Activated CD4-positive, alpha-beta memory T cell treated with anti-CD3 and anti-CD28 coated beads, Interleukin-2, amount 10 ng/mL, durations not matched to agents 7 days and 5 days (primary cell): ENCODE data around the gene ABAT. TPM values are rescaled to one million over a fixed set of nuclear protein-coding genes. Genes with fewer than 3 reads are reported as not detected.
A peak's percentile ranks its signal among the peaks of the same experiment; 100 is the strongest.

Source experiments
- CTCF ChIA-PET: fragments of 350-600 bp; sonication (Branson Sonifier 250); formaldehyde crosslinking; loops from one replicate; lab custom pipeline; 2021; ENCODE audit warnings: antibody characterized with exemption, inconsistent platforms; lab: Charles Lee
- POLR2A ChIA-PET: fragments of 350-600 bp; sonication (Branson Sonifier 250); formaldehyde crosslinking; loops from one replicate; lab custom pipeline; 2021; ENCODE audit warnings: antibody characterized with exemption; lab: Charles Lee
- DNase-seq: peaks from one replicate; pipeline ENCODE4 v3.0.0-alpha.2; 2020
- H3K27ac Mint-ChIP-seq: one replicate; pipeline ENCODE4 v1.8.0; 2021; ENCODE audit warnings: mild to moderate bottlenecking, mixed read lengths
- H3K27me3 Mint-ChIP-seq: one replicate; pipeline ENCODE4 v1.8.0; 2021; ENCODE audit warnings: mixed read lengths
- H3K36me3 Mint-ChIP-seq: one replicate; pipeline ENCODE4 v1.8.0; 2021; ENCODE audit warnings: low read depth, mixed read lengths
- H3K4me1 Mint-ChIP-seq: one replicate; pipeline ENCODE4 v1.8.0; 2021; ENCODE audit warnings: mixed read lengths
- H3K4me3 Mint-ChIP-seq: one replicate; pipeline ENCODE4 v1.8.0; 2021; ENCODE audit warnings: mild to moderate bottlenecking, mixed read lengths
- H3K9me3 Mint-ChIP-seq: one replicate; pipeline ENCODE4 v1.8.0; 2021; ENCODE audit warnings: mixed read lengths
- total RNA-seq, 2 experiments: library from RNA; stranded (reverse); gene quantifications; one replicate each; pipeline ENCODE4 v1.2.3, GENCODE V29; 2021

Gene ABAT
- total RNA-seq, 2 experiments from 2014 or later, result 5.5 to 5.9 TPM

- Mint-ChIP-seq H3K9me3 (no peaks in the 10 kb centered on the region), H3K4me1 (no peaks in the 10 kb centered on the region), H3K27me3 (no peaks in the 10 kb centered on the region), H3K36me3 (no peaks in the 10 kb centered on the region), H3K4me3 (no peak overlapping the region), H3K27ac (no peak overlapping the region)
- POLR2A ChIA-PET, result no interaction called here
- peak; percentile 64 for DNase-seq
- CTCF ChIA-PET, result interaction anchor here (0.7 to 4.8 kb wide), 5 partner anchors 22 to 449 kb away, joined by 3 to 24 read pairs (median 3); no protein-coding TSS in a partner anchor
Measured at GRCh38 chr16:8660841-8661301, 13.5 kb upstream of the ABAT start.

GRCh38 chr16:8661703-8662102 is 12.7 kb upstream of the ABAT start:
- Mint-ChIP-seq H3K27ac (no peak overlapping the region), H3K4me1 (no peaks in the 10 kb centered on the region), H3K9me3 (no peaks in the 10 kb centered on the region), H3K27me3 (no peaks in the 10 kb centered on the region), H3K36me3 (no peaks in the 10 kb centered on the region), H3K4me3 (no peak overlapping the region)
- ChIA-PET CTCF (interaction anchor here (1.1 to 4.8 kb wide), 4 partner anchors 23 to 275 kb away, joined by 3 to 24 read pairs (median 8); no protein-coding TSS in a partner anchor), POLR2A (interaction anchor here (1.5 kb wide), 1 partner anchor 11 kb away, joined by 4 read pairs; no protein-coding TSS in a partner anchor)
- DNase-seq, result no peak

DNA sequence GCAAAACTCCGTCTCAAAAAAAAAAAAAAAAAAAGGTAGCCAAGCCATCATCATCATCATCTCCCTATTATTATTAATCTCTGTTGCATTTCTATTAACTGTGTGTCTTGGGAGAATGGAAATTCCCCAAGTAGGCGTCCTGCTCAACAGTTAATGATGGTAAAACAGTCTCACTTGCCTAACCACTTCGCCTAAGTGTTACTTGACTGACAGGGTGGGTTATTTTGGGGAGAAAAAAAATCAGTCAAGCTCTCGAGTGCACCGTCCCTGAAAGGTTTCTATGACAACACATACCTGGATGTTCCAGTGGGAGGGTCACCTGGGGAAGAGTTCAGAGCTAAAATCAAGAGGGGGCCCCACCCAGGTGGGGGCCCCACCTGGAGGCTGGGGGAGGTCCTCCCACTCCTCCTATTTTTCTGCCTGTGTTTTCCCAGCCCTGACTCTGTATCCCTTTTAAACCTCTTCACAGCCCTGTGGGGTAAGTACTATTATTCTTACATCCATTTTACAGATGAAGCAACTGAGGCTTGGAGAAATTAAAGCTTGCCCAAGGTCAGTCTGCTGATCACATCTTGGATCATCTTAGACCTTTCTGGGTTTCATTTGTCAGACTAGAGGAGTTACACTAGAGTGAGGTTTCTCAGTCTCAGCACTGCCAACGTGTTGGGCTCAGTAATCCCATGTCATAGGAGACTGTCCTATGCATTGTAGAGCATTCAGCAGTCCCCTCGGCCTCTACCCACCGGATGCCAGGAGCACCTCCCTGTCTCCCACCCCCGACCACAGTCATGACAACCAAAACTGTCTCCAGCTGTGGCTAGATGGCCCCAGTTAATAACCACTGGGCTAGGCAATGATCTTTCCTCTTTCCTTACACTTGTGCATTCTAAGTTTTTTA is 11.0 kb upstream of the ABAT start:
- DNase-seq, result no peak
- CTCF ChIA-PET, result interaction anchor here (1.8 to 4.8 kb wide), 2 partner anchors 9 to 217 kb away, joined by 4 to 24 read pairs; no protein-coding TSS in a partner anchor
- H3K4me1 Mint-ChIP-seq, result no peaks in the 10 kb centered on the region
- no peak overlapping the region for H3K4me3 Mint-ChIP-seq
- no peaks in the 10 kb centered on the region for H3K9me3 Mint-ChIP-seq
- POLR2A ChIA-PET, result interaction anchor here (1.5 kb wide), 1 partner anchor 9 kb away, joined by 4 read pairs; no protein-coding TSS in a partner anchor
- no peaks in the 10 kb centered on the region for H3K36me3 Mint-ChIP-seq
- H3K27me3 Mint-ChIP-seq, result no peaks in the 10 kb centered on the region
- no peak overlapping the region for H3K27ac Mint-ChIP-seq

GRCh38 chr16:8665529-8665928 is 8.9 kb upstream of the ABAT start:
- no peak for DNase-seq
- H3K4me1 Mint-ChIP-seq, result no peaks in the 10 kb centered on the region
- CTCF ChIA-PET, result interaction anchor here (1.7 kb wide), 1 partner anchor 9 kb away, joined by 7 read pairs; no protein-coding TSS in a partner anchor
- no peaks in the 10 kb centered on the region for H3K36me3 Mint-ChIP-seq
- H3K27ac Mint-ChIP-seq, result no peak overlapping the region
- POLR2A ChIA-PET, result no interaction called here
- H3K27me3 Mint-ChIP-seq, result no peaks in the 10 kb centered on the region
- H3K4me3 Mint-ChIP-seq, result no peak overlapping the region
- H3K9me3 Mint-ChIP-seq, result no peaks in the 10 kb centered on the region

DNA sequence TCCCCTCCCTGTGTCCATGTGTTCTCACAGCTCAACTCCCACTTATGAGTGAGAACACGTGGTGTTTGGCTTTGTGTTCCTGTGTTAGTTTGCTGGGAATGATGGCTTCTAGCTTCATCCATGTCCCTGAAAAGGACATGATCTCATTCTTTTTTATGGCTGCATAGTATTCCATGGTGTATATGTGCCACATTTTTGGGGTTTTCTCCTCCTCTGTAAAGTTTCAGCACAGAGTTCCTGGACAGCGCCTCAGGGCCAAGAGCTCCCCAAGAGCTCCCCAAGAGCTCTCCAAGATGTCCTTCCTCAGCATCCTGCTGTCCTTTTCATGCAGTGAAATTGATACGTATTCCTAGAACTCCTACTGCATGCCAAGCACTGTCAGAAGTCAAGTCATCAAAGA is 6.9 kb upstream of the ABAT start:
- CTCF ChIA-PET, result interaction anchor here (0.7 to 1.2 kb wide), 3 partner anchors 9 to 30 kb away, joined by 3 to 4 read pairs (median 3); no protein-coding TSS in a partner anchor
- DNase-seq, result no peak
- Mint-ChIP-seq H3K36me3 (no peaks in the 10 kb centered on the region), H3K4me3 (no peak overlapping the region), H3K27me3 (no peaks in the 10 kb centered on the region), H3K9me3 (no peaks in the 10 kb centered on the region), H3K4me1 (no peaks in the 10 kb centered on the region), H3K27ac (no peak overlapping the region)
- POLR2A ChIA-PET, result interaction anchor here (1.1 kb wide), 1 partner anchor 10 kb away, joined by 6 read pairs; no protein-coding TSS in a partner anchor

- CTCF ChIA-PET, result interaction anchor here (0.7 to 1.2 kb wide), 3 partner anchors 9 to 31 kb away, joined by 3 to 4 read pairs (median 3); no protein-coding TSS in a partner anchor
- no peak overlapping the region for H3K27ac Mint-ChIP-seq
- DNase-seq, result no peak
- no peak overlapping the region for H3K4me3 Mint-ChIP-seq
- H3K36me3 Mint-ChIP-seq, result no peaks in the 10 kb centered on the region
- H3K4me1 Mint-ChIP-seq, result no peaks in the 10 kb centered on the region
- no peaks in the 10 kb centered on the region for H3K9me3 Mint-ChIP-seq
- no peaks in the 10 kb centered on the region for H3K27me3 Mint-ChIP-seq
- POLR2A ChIA-PET, result interaction anchor here (0.9 to 1.2 kb wide), 3 partner anchors 9 to 201 kb away, joined by 3 to 6 read pairs (median 4); partner anchors contain the start of gene CARHSP1
Measured at GRCh38 chr16:8668113-8668512, 6.3 kb upstream of the ABAT start.

GRCh38 chr16:8669481-8669880 is 4.9 kb upstream of the ABAT start:
- ChIA-PET CTCF (no interaction called here), POLR2A (no interaction called here)
- Mint-ChIP-seq H3K9me3 (no peaks in the 10 kb centered on the region), H3K36me3 (no peaks in the 10 kb centered on the region), H3K4me3 (no peak overlapping the region), H3K27ac (no peak overlapping the region), H3K4me1 (peaks cover 5% of the 10 kb centered on the region), H3K27me3 (no peaks in the 10 kb centered on the region)
- no peak for DNase-seq

- Mint-ChIP-seq H3K4me1 (peaks cover 9% of the 10 kb centered on the region), H3K27ac (no peak overlapping the region), H3K36me3 (no peaks in the 10 kb centered on the region), H3K9me3 (no peaks in the 10 kb centered on the region), H3K4me3 (no peak overlapping the region), H3K27me3 (no peaks in the 10 kb centered on the region)
- ChIA-PET CTCF (no interaction called here), POLR2A (no interaction called here)
- no peak for DNase-seq
Measured at GRCh38 chr16:8670014-8670560, 4.3 kb upstream of the ABAT start.

DNA sequence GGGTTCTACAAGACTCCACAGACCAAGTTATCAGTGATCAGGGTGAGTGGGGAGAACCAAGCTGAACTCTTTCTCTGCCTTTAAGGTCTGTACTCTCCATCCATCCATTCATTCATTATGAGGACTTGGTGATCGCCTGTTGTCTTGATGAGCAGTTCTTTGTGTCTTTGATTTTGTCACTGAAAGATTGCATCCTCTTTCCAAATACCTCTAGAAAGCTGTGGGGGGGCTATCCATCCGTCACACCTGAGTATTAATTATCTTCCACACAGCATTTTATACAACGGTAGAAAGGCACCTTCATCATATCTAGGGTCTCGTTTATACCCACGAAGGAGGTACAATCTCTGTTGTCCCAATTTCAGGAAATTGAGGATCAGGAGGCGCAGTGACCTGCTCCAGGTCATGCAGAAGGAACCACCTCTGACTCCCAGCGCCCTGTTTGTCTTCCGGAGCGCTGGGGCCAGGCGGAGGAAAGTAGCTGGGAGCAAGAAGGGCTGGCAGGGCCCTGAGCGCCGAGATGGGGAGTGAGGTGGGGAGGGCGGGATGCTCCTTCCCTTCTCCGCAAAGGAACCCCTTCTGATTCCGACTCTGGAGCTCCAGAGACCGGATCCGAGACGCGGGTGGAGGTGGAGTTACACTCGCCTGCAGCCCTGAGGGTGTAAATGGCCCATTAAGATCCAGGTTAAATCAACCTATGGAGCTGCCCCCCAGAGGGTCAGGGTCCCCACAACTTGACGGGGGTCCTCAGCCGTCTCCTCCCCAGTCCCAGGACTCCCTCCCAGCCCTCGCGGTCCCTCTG is 605 bp upstream of the ABAT start:
- CTCF ChIA-PET, result interaction anchor here (0.6 to 1.7 kb wide), 3 partner anchors 107 to 206 kb away, joined by 3 to 6 read pairs (median 5); no protein-coding TSS in a partner anchor
- no peaks in the 10 kb centered on the region for H3K36me3 Mint-ChIP-seq
- H3K4me1 Mint-ChIP-seq, result peaks cover 20% of the 10 kb centered on the region
- H3K27me3 Mint-ChIP-seq, result no peaks in the 10 kb centered on the region
- H3K9me3 Mint-ChIP-seq, result no peaks in the 10 kb centered on the region
- no peak for DNase-seq
- POLR2A ChIA-PET, result interaction anchor here (0.8 to 3.9 kb wide), 4 partner anchors 51 to 195 kb away, joined by 3 to 12 read pairs (median 3); partner anchors contain the start of gene CARHSP1
- H3K4me3 Mint-ChIP-seq, result peak overlapping the region; percentile 76
- no peak overlapping the region for H3K27ac Mint-ChIP-seq

DNA sequence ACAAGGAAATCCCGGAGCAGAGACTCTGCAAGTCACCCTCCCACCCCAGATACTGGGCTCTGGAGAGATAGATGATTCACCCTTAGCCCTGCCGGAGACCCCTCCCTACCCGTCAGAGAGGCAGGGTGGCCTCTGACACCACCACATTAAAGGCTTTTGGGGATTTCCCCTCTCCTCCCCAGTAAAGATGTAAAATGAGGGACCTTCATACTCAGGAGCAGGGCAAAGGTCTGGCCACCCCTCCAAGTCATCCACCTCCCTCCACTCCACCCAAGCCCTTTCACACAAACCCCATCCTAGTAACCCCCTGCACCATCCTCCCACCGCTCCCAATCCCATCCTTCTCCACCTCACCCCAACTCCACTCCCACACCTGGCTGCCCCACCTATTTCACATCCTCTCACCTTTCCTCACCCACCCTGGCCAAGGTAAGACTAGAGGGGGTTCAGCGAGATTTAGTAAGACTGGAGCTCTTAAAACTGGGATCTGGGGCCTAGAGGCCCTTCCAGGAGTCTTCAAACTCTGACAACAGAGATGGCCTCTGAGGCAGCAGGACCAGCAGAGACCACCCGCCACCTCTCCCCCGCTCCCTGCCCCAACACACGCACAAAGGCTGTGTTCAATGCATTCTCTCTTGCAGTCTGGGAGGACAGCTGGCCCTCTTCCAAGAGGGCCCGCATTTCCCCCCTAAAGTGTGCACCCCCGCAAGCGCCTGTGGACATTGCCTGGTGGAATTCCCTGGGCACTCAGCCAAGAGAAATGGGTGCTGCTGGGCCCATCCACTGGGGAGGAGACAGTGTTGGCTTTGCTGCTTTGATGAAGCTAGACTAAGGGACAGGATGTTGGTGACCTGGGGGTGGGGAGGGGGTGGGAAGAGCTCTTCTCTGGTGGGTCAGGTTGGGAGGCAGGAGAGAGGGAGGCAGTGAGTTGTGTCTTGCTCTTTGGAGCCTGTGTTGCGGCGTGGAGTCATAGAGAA is 1.1 kb downstream of the ABAT start:
- H3K4me1 Mint-ChIP-seq, result peaks cover 24% of the 10 kb centered on the region
- peaks cover 2% of the 10 kb centered on the region for H3K9me3 Mint-ChIP-seq
- ChIA-PET CTCF (no interaction called here), POLR2A (interaction anchor here (0.8 to 3.9 kb wide), 3 partner anchors 22 to 193 kb away, joined by 3 to 12 read pairs (median 3); partner anchors contain the start of gene CARHSP1)
- H3K4me3 Mint-ChIP-seq, result peak overlapping the region; percentile 76
- peak overlapping the region; percentile 26 for H3K27ac Mint-ChIP-seq
- DNase-seq, result peak; percentile 32
- H3K36me3 Mint-ChIP-seq, result no peaks in the 10 kb centered on the region
- no peaks in the 10 kb centered on the region for H3K27me3 Mint-ChIP-seq

DNA sequence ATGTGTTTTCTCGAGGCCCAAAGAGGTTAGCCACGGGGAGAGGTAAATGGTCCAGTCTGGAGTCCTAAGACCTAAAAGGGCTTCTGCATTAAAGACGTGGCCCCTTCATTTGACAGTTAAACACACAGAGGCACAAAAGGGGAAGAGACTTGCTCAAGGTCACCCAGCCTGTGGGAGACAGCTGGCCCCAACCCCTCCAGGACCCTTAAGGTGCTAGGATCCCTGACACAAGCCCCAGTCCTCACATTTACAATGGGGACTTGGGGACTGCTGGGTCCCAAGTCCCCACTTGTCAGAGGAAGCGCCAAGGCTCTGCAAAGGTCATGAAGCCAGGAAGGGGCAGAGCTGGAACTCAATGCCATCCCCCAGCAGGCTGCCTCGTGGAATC is 1.7 kb downstream of the ABAT start:
- DNase-seq, result no peak
- H3K27ac Mint-ChIP-seq, result no peak overlapping the region
- H3K27me3 Mint-ChIP-seq, result no peaks in the 10 kb centered on the region
- no peaks in the 10 kb centered on the region for H3K36me3 Mint-ChIP-seq
- ChIA-PET CTCF (no interaction called here), POLR2A (interaction anchor here (0.9 to 3.9 kb wide), 3 partner anchors 8 to 193 kb away, joined by 3 to 12 read pairs (median 3); partner anchors contain the start of gene CARHSP1)
- peaks cover 2% of the 10 kb centered on the region for H3K9me3 Mint-ChIP-seq
- H3K4me3 Mint-ChIP-seq, result peak overlapping the region; percentile 76
- peaks cover 26% of the 10 kb centered on the region for H3K4me1 Mint-ChIP-seq
